ENCODE data around the gene FAM163A. TPM values are rescaled to one million over a fixed set of nuclear protein-coding genes. Genes with fewer than 3 reads are reported as not detected.

Gene FAM163A
- total RNA-seq, 2 donors from 2014 or later, result 1.1 TPM; not detected in 1

- no peak for TF ChIP-seq POLR2AphosphoS5 (IDR thresholded peaks at IDR 0.05)
- no peak for TF ChIP-seq CTCF (IDR thresholded peaks at IDR 0.05)
- TF ChIP-seq POLR2A (IDR thresholded peaks at IDR 0.05), result no peak
- no peak overlapping the region for H3K27ac ChIP-seq
- H3K36me3 ChIP-seq, result no peaks in the 10 kb centered on the region
- intact Hi-C loops (cut with DNase I), result no loop called here
- no peaks in the 10 kb centered on the region for H3K27me3 ChIP-seq (replicated peaks; ENCODE audit: insufficient read depth)
- no peak overlapping the region for H3K4me3 ChIP-seq
- DNase-seq (ENCODE audit: low spot score), result no peak
- no peaks in the 10 kb centered on the region for H3K4me1 ChIP-seq (replicated peaks)
- WGBS, result 62% methylated on average over 2 of the region's 2 CpGs
- H3K9me3 ChIP-seq, result no peaks in the 10 kb centered on the region
Measured at GRCh38 chr1:179776831-179777230, 33.7 kb downstream of the FAM163A start.

- WGBS, result 82% methylated on average over 3 of the region's 3 CpGs
- no peak overlapping the region for H3K4me3 ChIP-seq
- TF ChIP-seq POLR2AphosphoS5 (IDR thresholded peaks at IDR 0.05) (no peak), POLR2A (IDR thresholded peaks at IDR 0.05) (no peak), CTCF (IDR thresholded peaks at IDR 0.05) (no peak)
- DNase-seq (ENCODE audit: low spot score), result no peak
- intact Hi-C loops (cut with DNase I), result no loop called here
- no peak overlapping the region for H3K27ac ChIP-seq
- H3K27me3 ChIP-seq (replicated peaks; ENCODE audit: insufficient read depth), result no peaks in the 10 kb centered on the region
- H3K36me3 ChIP-seq, result no peaks in the 10 kb centered on the region
- H3K4me1 ChIP-seq (replicated peaks), result no peaks in the 10 kb centered on the region
- no peaks in the 10 kb centered on the region for H3K9me3 ChIP-seq
Measured at GRCh38 chr1:179777731-179778130, 34.6 kb downstream of the FAM163A start.

GRCh38 chr1:179779645-179780272 lies 36.7 kb downstream of the FAM163A start:
- Histone ChIP-seq H3K4me3 (no peak overlapping the region), H3K27ac (no peak overlapping the region), H3K27me3 (replicated peaks; ENCODE audit: insufficient read depth) (no peaks in the 10 kb centered on the region), H3K4me1 (replicated peaks) (no peaks in the 10 kb centered on the region), H3K9me3 (no peaks in the 10 kb centered on the region), H3K36me3 (no peaks in the 10 kb centered on the region)
- no peak for DNase-seq (ENCODE audit: low spot score)
- TF ChIP-seq POLR2AphosphoS5 (IDR thresholded peaks at IDR 0.05) (no peak), CTCF (IDR thresholded peaks at IDR 0.05) (no peak), POLR2A (IDR thresholded peaks at IDR 0.05) (no peak)
- WGBS, result 60% methylated on average over 2 of the region's 2 CpGs
- intact Hi-C loops (cut with DNase I), result no loop called here

GRCh38 chr1:179781962-179782361 lies 38.9 kb downstream of the FAM163A start:
- no peak overlapping the region for H3K27ac ChIP-seq

More at GRCh38 chr1:179781962-179782361, 38.9 kb downstream of the FAM163A start:
- no peak for TF ChIP-seq CTCF (IDR thresholded peaks at IDR 0.05)
- no peak for TF ChIP-seq POLR2A (IDR thresholded peaks at IDR 0.05)
- TF ChIP-seq POLR2AphosphoS5 (IDR thresholded peaks at IDR 0.05), result no peak
- no peaks in the 10 kb centered on the region for H3K36me3 ChIP-seq
- no peak for DNase-seq (ENCODE audit: low spot score)
- no peaks in the 10 kb centered on the region for H3K4me1 ChIP-seq (replicated peaks)
- no peaks in the 10 kb centered on the region for H3K9me3 ChIP-seq
- intact Hi-C loops (cut with DNase I), result no loop called here
- 57% methylated on average over 10 of the region's 10 CpGs for WGBS
- no peak overlapping the region for H3K4me3 ChIP-seq
- H3K27me3 ChIP-seq (replicated peaks; ENCODE audit: insufficient read depth), result no peaks in the 10 kb centered on the region

Data from prostate gland (tissue), 2 donors.